ENCODE measurements around the gene IL1RL1. TPM values are rescaled to one million over a fixed set of nuclear protein-coding genes. Genes with fewer than 3 reads are reported as not detected.

Gene IL1RL1
- total RNA-seq, 1 donor from 2014 or later, result 65.8 TPM

- Histone ChIP-seq H3K4me3 (ENCODE audit: low read depth, low read length) (no peak overlapping the region), H3K36me3 (ENCODE audit: control insufficient read depth, insufficient read depth, low read length) (no peaks in the 10 kb centered on the region), H3K27me3 (ENCODE audit: control insufficient read depth, insufficient read depth, low read length) (no peaks in the 10 kb centered on the region)
- no peak for FAIRE-seq
- peak; percentile 91 for DNase-seq (ENCODE audit: low read depth)
- no peak for TF ChIP-seq CTCF (IDR thresholded peaks at IDR 0.05; ENCODE audit: insufficient read depth, low read length, severe bottlenecking)
Measured at GRCh38 chr2:102294802-102295489, 16.4 kb upstream of the IL1RL1 start.

GRCh38 chr2:102295566-102295965 lies 15.8 kb upstream of the IL1RL1 start:
- H3K36me3 ChIP-seq (ENCODE audit: control insufficient read depth, insufficient read depth, low read length), result no peaks in the 10 kb centered on the region
- no peaks in the 10 kb centered on the region for H3K27me3 ChIP-seq (ENCODE audit: control insufficient read depth, insufficient read depth, low read length)
- no peak for DNase-seq (ENCODE audit: low read depth)
- H3K4me3 ChIP-seq (ENCODE audit: low read depth, low read length), result no peak overlapping the region
- no peak for FAIRE-seq
- no peak for TF ChIP-seq CTCF (IDR thresholded peaks at IDR 0.05; ENCODE audit: insufficient read depth, low read length, severe bottlenecking)

- DNase-seq (ENCODE audit: low read depth) (no peak), FAIRE-seq (no peak)
- H3K27me3 ChIP-seq (ENCODE audit: control insufficient read depth, insufficient read depth, low read length), result no peaks in the 10 kb centered on the region
- no peaks in the 10 kb centered on the region for H3K36me3 ChIP-seq (ENCODE audit: control insufficient read depth, insufficient read depth, low read length)
- H3K4me3 ChIP-seq (ENCODE audit: low read depth, low read length), result no peak overlapping the region
- no peak for TF ChIP-seq CTCF (IDR thresholded peaks at IDR 0.05; ENCODE audit: insufficient read depth, low read length, severe bottlenecking)
Measured at GRCh38 chr2:102296449-102296848, 14.9 kb upstream of the IL1RL1 start.

- Histone ChIP-seq H3K4me3 (ENCODE audit: low read depth, low read length) (no peak overlapping the region), H3K36me3 (ENCODE audit: control insufficient read depth, insufficient read depth, low read length) (no peaks in the 10 kb centered on the region), H3K27me3 (ENCODE audit: control insufficient read depth, insufficient read depth, low read length) (no peaks in the 10 kb centered on the region)
- TF ChIP-seq CTCF (IDR thresholded peaks at IDR 0.05; ENCODE audit: insufficient read depth, low read length, severe bottlenecking), result no peak
- FAIRE-seq (no peak), DNase-seq (ENCODE audit: low read depth) (no peak)
Measured at GRCh38 chr2:102297891-102298290, 13.5 kb upstream of the IL1RL1 start.

GRCh38 chr2:102301867-102302362 lies 9.4 kb upstream of the IL1RL1 start:
- no peak overlapping the region for H3K4me3 ChIP-seq (ENCODE audit: low read depth, low read length)
- peak; percentile 60 for FAIRE-seq
- DNase-seq (ENCODE audit: low read depth), result peak; percentile 68
- no peaks in the 10 kb centered on the region for H3K27me3 ChIP-seq (ENCODE audit: control insufficient read depth, insufficient read depth, low read length)
- TF ChIP-seq CTCF (IDR thresholded peaks at IDR 0.05; ENCODE audit: insufficient read depth, low read length, severe bottlenecking), result peak; percentile 69
- H3K36me3 ChIP-seq (ENCODE audit: control insufficient read depth, insufficient read depth, low read length), result no peaks in the 10 kb centered on the region

- Histone ChIP-seq H3K27me3 (ENCODE audit: control insufficient read depth, insufficient read depth, low read length) (no peaks in the 10 kb centered on the region), H3K36me3 (ENCODE audit: control insufficient read depth, insufficient read depth, low read length) (no peaks in the 10 kb centered on the region), H3K4me3 (ENCODE audit: low read depth, low read length) (no peak overlapping the region)
- TF ChIP-seq CTCF (IDR thresholded peaks at IDR 0.05; ENCODE audit: insufficient read depth, low read length, severe bottlenecking), result no peak
- DNase-seq (ENCODE audit: low read depth) (no peak), FAIRE-seq (no peak)
Measured at GRCh38 chr2:102302458-102302857, 8.9 kb upstream of the IL1RL1 start.
